CMK (cell line): ENCODE results near the gene SLC48A1.

Source experiments
- DNase-seq: peaks from one replicate; pipeline ENCODE4 v3.0.0-alpha.2; 2010; ENCODE audit warnings: low read depth

Gene SLC48A1

DNA sequence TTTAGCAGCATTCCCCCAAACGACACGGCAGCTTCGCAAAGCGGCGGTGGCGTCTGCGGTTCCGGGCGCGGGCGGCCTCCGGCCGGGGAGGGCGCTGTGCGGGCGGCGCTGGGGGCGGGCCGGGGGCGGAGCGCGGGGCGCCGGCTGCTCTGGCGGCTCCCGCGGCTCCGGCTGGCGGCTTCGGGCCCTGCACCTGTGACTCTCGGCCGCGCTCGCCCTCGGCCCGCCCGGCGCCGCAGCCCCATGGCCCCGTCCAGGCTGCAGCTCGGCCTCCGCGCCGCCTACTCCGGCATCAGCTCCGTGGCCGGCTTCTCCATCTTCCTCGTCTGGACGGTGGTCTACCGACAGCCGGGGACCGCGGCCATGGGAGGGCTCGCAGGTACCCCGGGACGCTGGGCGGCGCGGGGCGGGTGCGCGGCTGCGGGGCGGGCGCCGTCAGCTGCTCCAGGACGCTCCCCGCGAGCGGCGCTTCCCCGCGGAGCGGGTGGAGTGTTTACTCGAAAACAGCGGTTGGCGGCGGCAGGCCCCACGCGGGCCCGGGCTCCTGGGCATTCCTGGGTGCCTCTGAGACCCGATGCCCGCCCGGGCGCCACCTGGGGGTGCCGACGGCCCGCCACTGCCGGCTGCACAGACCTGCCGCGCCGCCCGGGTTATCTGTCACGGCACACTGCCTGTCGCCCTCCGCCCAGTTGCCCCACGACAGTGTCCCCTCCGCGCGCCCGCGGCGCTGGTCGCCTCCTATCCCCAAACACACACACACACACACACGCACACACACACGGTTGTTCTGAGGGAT is at the start of gene SLC48A1:
Gene SLC48A1, plus strand, starts transcription at position 177 of the 796 bp plus-strand sequence. Its CDS starts 67 bp downstream, at position 244.
- DNase-seq = no peak

DNA sequence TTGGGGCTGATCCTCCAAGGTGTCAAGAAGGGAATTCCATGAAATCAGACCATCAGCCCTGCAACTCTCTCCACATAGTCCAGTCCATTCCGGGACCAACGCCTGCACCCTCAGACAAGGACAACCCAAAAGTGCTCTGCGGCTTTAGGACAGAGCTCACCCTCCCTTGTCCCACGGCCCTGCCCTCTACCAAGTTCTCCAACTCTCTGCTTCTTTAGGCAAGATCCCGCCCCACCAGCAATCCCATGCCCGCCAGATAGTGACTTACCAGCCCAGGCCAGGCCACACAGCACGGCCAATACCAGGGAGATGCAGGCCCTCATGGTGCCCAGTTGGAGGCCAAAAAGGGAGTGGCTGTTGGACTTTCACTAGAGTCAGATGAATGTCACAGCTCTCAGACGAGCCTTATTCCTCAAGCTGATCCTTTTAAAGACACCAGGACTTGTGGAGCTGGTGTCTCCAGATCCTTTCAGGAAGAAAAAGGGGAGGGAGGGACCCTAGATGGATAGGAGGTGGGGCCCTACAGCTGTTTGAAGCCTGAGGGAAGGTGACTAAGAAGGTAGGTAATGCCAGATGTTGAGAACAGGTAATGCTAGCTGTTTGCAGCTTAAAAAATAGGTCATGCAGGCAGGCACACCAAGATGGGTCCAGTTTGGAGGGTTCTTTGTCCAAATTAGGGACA is 47.8 kb upstream of the SLC48A1 start, which contains the start of gene ENDOU:
Gene ENDOU, minus strand, starts transcription at position 400 of the 682 bp plus-strand sequence. Its CDS starts 77 bp downstream, at position 323.
- DNase-seq = no peak

DNA sequence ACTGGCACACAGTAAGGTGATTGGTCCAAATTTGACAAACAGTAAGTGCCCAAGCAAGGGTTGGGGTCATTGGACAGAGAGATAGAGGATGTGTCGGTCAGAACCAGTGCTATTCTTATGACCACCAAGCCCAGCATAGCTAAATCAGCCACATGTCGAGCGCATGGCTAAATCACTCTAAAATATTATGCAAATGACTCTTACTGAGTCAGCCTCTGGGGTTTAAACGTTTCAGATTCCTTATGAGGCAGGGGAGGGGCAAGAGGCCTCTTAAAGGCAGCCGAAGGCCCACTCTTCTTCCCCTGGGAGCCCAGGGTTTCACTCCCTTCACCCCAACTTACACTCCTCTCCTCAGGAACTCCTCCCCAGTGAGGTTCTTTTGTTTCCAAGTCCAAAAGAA is 47.1 kb upstream of the SLC48A1 start:
- no peak for DNase-seq

DNA sequence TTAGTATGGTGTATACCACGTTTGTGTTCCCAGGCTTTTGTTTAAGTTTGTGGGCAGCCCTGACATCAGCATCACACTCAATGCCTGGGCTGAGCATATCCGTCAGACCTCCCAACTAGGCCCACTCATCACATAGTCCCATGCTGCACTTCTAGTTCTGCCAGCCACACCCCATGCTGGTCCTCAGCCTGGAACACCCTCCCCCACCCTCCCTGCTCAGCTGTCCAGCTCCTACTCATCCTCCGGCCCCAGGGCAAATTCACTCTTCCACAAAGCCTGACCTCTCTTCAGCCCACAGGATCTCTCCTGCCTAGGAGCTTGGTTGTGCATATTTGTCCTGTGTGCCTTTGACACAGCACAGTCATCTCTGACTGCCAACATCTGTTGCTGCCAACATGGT is 43.8 kb upstream of the SLC48A1 start:
- no peak for DNase-seq

DNA sequence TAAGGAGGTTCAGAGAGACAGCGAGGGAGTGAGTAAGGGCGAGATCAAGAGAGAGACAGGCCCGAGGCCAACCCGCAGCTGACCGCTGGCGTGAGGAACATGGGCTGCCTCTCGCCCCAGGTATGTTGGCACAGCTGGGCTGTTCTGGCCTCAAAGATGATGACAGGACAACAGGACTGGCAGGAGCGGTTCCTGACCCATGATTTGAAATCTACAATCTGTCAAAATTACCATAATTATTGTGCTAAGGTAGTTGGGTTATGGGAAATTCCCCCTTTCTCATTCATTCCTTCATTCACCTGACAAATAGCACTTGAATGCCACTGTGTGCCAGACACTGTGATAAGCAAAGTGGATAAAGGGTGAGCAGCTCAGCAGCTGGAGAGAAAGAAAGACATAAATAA is 42.7 kb upstream of the SLC48A1 start:
- no peak for DNase-seq

DNA sequence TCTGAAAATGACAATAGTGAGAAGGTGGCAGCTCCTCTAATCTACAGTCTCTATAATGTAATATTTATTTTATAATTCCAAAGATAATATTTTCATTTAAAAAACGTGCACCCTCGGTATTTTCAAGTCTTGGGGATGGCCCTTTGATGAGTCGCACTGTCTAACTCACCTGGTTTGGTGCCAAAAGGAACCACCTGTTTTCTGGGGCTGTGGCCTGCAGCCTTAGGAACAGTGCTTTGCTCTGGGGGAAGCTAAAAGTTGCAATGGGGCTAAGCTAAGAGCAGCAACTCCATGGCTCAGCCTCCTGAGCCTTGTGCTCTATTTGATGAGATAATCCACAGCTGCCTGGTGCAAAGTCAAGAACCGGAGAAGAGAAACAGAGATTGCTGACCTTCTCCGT is 41.3 kb upstream of the SLC48A1 start:
- DNase-seq = no peak

DNA sequence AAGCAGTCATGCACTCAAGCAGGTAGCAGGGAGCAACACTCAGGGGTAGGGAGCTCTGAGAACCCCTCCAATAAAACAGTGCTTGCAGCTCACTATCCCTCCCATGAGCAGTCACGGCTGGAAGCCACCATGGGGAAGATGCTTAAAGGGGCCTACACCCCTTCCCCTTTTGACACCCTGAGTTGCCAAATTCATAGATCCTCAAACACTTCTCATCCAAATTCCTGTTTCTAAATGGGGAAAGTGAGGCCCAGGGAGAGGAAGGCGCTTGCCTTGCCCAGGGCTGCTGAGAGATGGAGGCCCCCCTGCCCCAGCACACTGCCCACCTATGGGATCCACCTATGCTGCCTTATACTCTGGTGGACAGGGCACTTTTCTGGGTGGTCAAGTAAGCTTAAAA is 40.5 kb upstream of the SLC48A1 start:
- no peak for DNase-seq

DNA sequence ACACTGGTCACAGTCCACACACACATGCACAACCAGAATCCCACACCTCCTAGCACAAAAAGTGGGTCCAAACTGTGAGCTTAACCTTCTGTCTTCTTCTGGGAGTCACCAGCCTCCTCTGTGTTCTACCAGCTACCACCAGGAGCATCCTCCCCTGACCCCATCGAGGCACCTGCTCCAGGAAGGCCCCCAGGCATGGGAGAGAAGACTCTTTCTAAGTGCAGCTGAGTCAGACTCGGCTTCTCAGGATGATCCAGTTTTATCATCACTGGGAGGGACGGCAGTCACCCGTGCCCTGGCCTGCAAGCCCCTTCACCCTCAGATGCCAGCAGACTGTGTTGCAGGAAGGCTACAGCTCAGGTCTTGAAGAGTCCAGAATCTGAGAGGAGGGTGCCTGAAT is 39.9 kb upstream of the SLC48A1 start:
- DNase-seq = no peak

DNA sequence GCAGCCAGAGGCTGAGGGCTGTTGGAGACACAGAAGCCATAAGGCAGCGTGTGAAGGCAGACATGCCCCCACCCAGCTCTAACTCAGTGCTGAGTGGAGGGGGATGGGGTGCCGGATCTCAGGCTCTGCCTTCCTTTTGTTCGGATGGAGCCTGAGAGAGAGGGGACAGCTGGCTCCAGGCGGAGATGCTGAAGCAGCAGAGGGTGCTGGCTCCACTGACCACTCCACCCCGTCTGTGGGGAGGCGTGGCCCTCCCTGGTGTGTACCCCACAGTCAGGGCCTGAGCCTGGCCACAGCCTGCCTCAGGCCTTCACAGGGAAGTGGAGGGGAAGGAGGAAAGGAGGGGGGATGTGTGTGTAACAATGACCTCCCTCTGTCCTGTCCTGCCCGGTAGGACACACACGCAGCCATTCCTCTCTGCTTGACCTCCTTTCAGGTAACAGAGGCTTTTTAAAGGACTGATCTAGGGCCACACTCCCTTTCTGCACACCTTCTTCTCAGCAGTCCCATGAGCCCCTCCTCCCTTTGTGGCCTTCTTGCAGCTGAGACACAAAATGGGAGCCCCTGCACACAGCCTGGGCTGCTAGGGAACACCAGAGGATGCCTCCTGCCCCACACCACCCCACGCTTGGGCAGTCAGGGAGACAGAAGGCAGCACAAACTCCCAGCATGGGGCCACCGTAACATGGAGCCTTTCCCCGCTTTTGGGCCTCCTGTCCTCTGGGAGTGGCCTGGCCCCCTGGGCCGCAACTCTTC is 38.1 kb upstream of the SLC48A1 start:
- DNase-seq = no peak

DNA sequence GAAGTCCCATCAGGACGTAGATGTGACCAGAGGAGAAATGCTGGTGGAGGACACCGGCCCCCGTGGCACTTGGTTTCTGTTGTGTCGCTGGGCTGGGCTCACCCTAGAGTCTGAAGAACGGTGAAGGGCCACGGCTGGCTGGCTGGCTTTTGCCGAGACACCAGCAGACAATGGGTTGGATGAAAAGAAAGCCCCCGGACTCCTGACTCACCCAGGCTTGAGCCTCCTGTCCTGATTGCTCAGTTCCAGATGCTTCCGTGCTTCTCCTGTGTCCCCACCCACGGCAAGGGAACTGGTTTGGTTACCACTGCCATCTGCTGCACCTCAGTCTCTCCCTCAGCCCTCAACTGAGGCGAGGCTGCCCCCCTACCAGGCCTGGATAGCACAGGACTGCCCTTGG is 37.4 kb upstream of the SLC48A1 start:
- no peak for DNase-seq

DNA sequence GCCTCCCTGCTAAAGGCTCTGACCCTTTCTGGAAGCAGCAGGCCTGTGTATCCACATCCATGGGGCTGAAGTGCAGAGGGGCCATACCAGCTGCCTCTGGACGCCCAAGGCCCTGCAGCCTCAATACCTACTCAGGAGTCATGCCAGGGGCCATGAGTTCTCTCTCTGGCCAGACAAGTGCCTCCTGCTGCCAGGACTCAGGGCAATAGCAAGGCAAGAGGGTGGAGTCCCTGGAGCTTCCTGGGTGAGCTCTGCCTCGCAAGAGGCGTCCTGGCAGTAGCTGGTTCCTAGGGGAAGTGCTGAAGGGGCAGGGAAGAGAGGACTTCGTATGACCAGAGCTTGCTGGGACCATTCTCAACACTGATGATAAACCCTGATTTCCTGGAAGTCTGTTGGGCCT is 36.8 kb upstream of the SLC48A1 start:
- DNase-seq = no peak

DNA sequence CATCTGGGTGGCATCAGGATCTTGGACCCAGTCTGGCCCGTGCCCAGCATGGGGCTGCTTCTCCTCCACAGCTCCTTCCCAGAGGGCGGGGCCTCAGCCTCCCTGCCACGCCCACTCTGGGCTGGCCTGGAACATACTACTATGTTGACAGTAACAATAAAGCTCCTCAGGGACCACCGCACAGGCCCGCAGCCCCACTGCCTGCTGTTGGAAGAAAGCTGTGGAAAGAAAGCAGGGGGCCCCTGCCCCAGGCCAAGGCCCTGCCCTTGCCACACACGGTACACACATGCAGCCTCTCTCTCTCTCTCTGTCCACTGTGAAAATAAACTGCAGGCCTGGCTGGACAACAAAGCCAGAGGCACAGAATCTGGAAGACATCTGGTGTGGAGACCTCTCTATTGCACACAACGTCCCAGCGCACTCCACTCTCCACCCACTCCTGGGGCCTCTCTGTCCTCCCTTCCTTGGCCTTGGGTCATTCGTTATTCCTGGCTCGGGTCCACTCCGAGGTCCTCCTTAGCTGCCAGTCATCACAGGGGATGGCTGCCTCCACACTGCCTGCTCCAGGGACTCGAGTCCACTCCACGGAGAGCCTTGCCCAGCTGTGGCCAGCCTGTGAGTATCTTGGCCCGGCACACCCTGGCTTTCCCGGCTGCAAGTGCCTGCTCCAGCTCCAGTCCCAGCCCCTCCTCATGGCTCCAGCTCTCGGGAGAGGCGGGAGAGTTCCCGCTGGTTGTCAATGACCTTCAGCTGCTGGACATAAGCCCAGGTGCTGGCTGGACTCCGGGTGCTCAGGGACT is 36.0 kb upstream of the SLC48A1 start:
- DNase-seq = no peak

DNA sequence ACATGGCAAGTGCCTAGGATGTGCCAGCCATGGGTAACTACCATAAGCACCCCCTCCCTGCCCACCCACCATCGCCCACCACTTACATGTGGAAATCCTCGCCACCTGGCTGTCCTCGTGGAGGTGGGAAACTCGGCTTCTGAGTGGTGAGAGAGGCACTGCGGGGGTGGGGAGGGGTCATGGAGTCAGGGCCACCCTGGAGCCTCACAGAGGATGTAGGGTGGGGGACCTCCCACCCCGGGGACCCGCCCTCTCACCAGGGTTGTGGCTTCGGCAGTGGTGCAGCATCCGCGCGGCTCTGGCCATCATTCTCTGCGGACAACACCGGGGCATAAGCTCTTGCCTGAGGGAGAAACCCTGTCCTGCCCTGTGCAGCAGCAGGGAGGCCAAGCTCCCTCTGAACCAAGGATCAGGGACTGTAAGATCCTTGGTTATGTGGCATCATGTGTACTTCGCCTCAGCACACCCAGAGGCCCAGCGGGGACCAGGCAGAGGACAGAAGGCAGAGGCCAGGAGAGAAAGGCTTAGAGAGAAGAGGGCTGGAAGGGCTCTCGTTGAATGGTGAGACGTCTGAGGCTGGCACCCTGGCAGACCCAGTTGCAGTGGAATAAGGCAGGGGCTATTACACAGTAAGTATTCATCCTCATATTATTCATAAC is 35.0 kb upstream of the SLC48A1 start:
- DNase-seq = no peak

DNA sequence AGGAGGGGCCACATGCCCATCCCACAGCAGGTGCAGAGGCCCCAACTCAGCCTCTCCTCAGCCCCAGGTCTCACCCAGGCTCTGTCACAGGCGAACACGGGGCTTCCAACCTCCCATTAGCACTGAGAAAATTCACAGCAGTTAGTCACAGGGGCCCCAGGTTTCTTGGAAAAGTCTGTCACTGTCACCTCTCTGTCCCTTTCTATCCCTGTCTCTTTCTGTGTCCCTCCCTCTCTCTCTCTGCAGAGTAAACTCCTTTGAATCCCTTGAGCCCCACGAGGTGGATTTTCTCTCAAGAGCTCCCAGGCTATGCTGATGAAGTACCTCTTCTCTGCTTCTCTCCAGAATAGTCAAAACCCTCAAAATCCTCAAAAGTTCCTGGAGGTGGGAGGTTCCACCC is 33.7 kb upstream of the SLC48A1 start:
- no peak for DNase-seq

DNA sequence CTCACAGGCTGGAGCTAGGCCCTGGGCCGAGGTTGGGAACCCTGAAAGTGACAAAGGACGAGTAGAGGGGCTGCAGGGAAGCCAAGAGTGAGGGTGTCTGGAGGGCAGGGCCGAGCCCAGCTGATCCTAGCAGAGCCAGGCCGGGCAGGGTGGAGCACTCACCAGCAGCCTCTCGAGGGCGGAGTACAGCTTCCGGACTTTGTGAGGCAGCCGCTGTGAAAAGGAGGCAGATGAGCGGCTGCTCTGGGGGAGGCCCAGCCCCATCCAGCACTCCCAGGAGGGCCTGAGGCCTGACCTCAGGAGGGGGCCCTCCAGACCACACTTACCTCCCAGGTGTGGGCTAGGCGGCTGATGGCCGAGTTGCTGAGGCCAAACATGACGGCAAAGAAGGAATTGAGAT is 33.1 kb upstream of the SLC48A1 start:
- no peak for DNase-seq

DNA sequence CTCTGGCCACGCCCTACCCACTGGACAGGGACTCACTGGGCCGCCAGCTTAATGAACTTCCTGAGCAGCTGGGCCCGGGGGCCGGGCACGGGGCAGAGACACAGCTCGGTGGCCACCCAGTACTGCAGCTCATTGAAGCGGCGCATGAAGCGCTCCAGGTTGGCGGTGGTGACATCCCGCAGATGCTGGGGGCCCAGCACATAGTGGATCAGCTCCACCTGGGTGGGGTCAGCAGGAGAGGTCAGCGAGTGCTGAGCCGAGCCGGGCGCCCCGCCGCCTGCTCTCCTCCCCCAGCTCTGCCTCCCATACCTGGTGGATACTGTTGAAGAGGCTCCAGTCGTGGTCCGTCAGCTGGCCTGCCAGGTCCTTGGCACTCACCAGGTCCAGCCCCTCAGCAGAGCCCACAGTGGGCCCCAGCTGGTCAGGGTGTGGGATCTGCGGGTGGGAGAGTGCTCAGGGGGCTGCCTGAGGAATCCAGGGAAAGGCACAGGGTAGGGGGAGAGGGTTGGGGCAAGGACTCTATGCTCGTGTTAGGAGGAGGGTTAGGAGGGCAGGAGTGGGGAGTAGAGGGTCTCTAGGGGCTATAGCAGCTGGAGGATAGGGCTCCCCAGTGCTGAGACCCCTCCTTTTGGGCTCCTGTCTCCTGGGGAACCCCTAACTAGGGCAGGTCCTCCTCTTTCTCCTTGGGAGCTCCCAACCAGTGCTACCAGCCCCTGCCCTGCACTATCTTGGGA is 32.3 kb upstream of the SLC48A1 start:
- no peak for DNase-seq

DNA sequence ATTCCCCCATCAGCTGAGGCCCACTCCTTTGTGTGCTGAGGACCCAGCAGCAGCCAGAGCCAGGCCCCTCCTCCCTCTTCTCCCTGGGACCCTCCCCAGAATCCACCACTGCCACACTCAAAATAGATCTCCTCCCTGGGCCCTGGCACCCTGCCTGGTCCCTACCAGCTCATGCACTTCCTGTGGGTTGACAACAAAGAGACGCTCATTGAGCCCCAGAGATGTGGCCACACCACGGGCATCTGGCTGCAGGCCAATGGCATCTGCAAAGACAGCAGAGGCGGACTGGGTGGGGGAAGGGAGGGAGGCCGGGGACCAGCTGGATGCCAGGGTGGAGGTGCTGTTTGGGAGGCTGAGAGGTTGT is 31.7 kb upstream of the SLC48A1 start:
- DNase-seq = no peak

DNA sequence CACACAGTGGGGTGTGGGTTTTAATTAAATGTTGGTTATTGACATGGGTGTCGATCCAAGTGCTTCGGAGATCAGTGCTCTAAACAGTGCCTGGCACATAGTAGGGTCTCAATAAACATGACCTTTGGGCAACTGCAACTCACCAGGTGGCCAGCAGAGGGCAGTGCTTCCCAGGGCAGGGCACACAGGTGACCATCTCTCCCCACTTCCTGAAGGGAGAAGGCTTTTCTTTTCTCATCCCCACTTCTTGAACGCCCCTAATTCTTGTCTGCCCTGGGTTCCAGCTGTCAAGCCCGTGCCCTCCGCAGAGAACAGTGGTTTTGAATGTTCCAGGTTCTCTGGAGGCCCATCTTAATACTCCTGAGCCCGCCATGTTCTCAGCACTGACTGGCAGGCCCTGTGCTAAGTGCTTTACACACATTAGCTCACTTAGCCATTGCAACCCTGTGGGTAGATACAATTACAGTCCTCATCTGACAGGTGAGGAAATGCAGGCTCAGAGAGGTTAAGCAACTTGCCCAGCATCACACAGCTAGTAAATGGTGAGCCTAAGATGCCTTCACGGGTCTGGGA is 30.7 kb upstream of the SLC48A1 start:
- DNase-seq = no peak

DNA sequence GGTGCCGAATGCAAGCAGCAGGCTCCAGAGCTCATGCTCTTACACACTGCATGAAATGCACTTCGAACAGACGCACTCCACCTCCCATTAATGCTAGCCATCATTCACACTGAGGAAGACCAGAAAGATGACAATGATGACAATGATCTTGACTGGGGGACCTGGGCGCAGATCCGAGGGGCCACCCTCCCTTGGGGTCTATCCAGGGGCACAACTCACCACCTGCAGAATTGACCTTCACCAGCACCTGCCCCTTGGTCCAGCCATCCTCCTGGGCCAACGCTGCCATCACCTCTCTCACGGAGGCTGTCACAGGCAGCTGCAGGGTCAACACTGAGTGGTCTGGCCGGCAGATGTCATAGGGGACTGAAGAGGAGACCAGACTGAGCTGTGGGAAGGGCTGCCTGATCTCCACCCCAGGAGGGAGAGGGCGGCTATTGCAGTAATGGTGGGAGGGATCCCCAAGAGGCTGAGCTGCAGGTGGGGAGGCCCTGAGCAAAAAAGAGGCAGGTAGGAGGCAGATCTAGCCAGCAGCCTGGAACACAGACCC is 29.7 kb upstream of the SLC48A1 start:
- DNase-seq = no peak

DNA sequence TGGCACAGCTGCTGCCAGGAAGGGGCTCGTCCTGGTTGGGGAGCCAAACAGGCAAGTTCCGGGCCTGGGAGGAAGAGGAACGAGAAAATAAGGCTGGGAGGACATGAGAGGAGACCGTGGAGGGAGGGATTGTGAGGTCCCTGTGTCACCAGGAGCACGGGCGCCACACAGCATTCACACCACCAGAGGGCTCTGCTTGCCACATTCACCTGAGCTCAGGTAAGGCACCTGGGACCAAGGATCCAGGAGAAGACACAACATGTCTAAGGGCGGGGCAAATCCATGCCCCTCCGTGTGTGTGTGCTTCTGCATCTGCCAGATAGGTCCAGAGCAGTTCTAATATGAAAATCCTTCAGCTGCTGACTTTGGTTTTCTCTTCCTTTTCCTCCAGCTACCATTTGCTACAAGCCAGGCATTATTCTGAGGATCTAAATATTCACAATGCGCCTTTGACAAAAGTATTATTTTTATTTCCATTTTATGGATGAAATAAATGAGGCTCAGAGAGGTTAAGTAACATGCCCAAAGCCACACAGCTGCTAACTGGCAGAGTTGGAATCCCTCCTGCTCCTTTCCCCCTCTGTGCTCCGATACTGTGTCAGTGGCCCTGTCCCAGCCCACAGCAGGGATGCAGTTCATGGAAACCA is 28.9 kb upstream of the SLC48A1 start:
- DNase-seq = no peak
